CD4-positive, alpha-beta T cell (primary cell): ENCODE results near the gene MAGI1. TPM values are rescaled to one million over a fixed set of nuclear protein-coding genes. Genes with fewer than 3 reads are reported as not detected.

Experiments used
- ATAC-seq: fragments of 200-7000 bp; cut with Tn5 transposase; one replicate; pipeline ENCODE4 v1.10.0; 2022; ENCODE audit warnings: mild to moderate bottlenecking; ENCODE audit not compliant: poor library complexity
- CTCF ChIA-PET: fragments of 350-600 bp; sonication (Branson Sonifier 250); formaldehyde crosslinking; loops from one replicate; lab custom pipeline; 2021; ENCODE audit warnings: antibody characterized with exemption, inconsistent platforms; lab: Charles Lee
- POLR2A ChIA-PET: fragments of 350-600 bp; sonication (Branson Sonifier 250); formaldehyde crosslinking; loops from one replicate; lab custom pipeline; 2021; ENCODE audit warnings: antibody characterized with exemption, inconsistent platforms; lab: Charles Lee
- DNase-seq, 14 experiments: peaks; one replicate each; pipeline ENCODE4 v3.0.0-alpha.2; 2013 to 2020; ENCODE audit warnings: mixed read lengths in 2 of 14
- H3K27ac ChIP-seq, 2 donors: one replicate each; pipeline versions ENCODE4 v1.5.1 to v1.7.0; 2013; ENCODE audit warnings: low read length in 2 of 2, low read depth in 1 of 2, mild to moderate bottlenecking in 1 of 2
- H3K27me3 ChIP-seq, 2 experiments: 1 replicate in 1 of 2; 2 replicates in 1 of 2; pipeline versions ENCODE4 v1.6.1 to v1.7.0; 2013; ENCODE audit warnings: low read length in 2 of 2, control low read depth in 1 of 2, mild to moderate bottlenecking in 1 of 2, moderate library complexity in 1 of 2; ENCODE audit not compliant: insufficient read depth in 2 of 2, control insufficient read depth in 1 of 2
- H3K36me3 ChIP-seq: one replicate; pipeline ENCODE4 v1.6.1; 2013; ENCODE audit warnings: low read length, control low read depth; ENCODE audit not compliant: insufficient read depth
- H3K4me1 ChIP-seq: one replicate; pipeline ENCODE4 v1.6.1; 2013; ENCODE audit warnings: low read length, control low read depth; ENCODE audit not compliant: insufficient read depth
- H3K4me3 ChIP-seq: one replicate; pipeline ENCODE4 v1.5.1; 2013; ENCODE audit warnings: mild to moderate bottlenecking, low read length, moderate library complexity
- H3K9me3 ChIP-seq, 2 experiments: 1 replicate in 1 of 2; 2 replicates in 1 of 2; pipeline versions ENCODE4 v1.6.1 to v1.7.0; 2013; ENCODE audit warnings: low read length in 2 of 2, mild to moderate bottlenecking in 2 of 2, control low read depth in 1 of 2, moderate library complexity in 1 of 2; ENCODE audit not compliant: control insufficient read depth in 1 of 2, insufficient read depth in 1 of 2
- H3K27ac Mint-ChIP-seq: one replicate; pipeline ENCODE4 v1.8.0; 2020; ENCODE audit warnings: mixed read lengths
- H3K27me3 Mint-ChIP-seq: one replicate; pipeline ENCODE4 v1.8.0; 2021; ENCODE audit warnings: mixed read lengths
- H3K36me3 Mint-ChIP-seq: one replicate; pipeline ENCODE4 v1.8.0; 2021; ENCODE audit warnings: low read depth, mixed read lengths
- H3K4me1 Mint-ChIP-seq: one replicate; pipeline ENCODE4 v1.8.0; 2021; ENCODE audit warnings: low read depth, mixed read lengths
- H3K4me3 Mint-ChIP-seq: one replicate; pipeline ENCODE4 v1.8.0; 2020; ENCODE audit warnings: mild to moderate bottlenecking, mixed read lengths
- H3K9me3 Mint-ChIP-seq: one replicate; pipeline ENCODE4 v1.8.0; 2020; ENCODE audit warnings: mixed read lengths
- intact Hi-C, 2 experiments: fragments of 100-400 bp; cut with DNase I in 1 of 2; cut with micrococcal nuclease in 1 of 2; formaldehyde crosslinking; loops; one replicate each; pipeline versions ENCODE4 v1.15.1 to v1.9.0; 2023 to 2025; cut with DNase I, micrococcal nuclease
- total RNA-seq, 174 experiments: library from RNA in 2 of 174; stranded (reverse) in 2 of 174; gene quantifications; one replicate each; pipeline ENCODE4 v1.2.3 and lab custom pipeline; 2021 to 2026
- TF ChIP-seq, protein P1 (sequence below): fragments of 200-600 bp; IDR thresholded peaks from one replicate; pipeline ENCODE4 v1.8.0; 2022; ENCODE audit warnings: antibody characterized with exemption, mild to moderate bottlenecking

Gene MAGI1
- total RNA-seq, 2 experiments from 2014 or later = not detected

DNA sequence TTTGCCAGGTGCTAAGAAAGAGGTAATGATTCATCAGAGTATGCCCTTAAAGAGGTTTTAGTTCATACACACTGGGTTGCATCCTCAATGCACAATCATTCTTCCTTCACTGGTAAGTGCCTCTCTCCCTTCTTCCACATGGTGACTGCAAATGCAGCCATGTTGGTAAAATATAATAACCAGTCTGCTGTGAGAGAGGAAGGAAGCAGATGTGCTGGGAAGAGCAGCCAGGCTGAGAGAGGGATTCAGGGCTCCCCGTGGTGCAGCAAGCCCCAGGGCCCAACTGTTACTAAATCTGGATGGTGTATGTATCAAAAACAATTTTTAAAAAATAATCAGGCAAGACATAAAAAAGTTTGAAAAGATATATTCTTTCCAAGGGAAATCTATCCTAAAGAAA lies 498.1 kb downstream of the MAGI1 start:
- Histone ChIP-seq H3K9me3 (peaks cover 0 to 3% of the 10 kb centered on the region in 2 experiments), H3K4me1 (no peaks in the 10 kb centered on the region), H3K36me3 (no peaks in the 10 kb centered on the region), H3K27ac (no peak overlapping the region), H3K4me3 (no peak overlapping the region), H3K27me3 (no peaks in the 10 kb centered on the region)
- no peak for DNase-seq
- peaks cover 4% of the 10 kb centered on the region for H3K9me3 Mint-ChIP-seq
- CTCF ChIA-PET = no interaction called here
- POLR2A ChIA-PET = no interaction called here
- no peaks in the 10 kb centered on the region for H3K36me3 Mint-ChIP-seq
- no peaks in the 10 kb centered on the region for H3K27me3 Mint-ChIP-seq
- H3K4me1 Mint-ChIP-seq = no peaks in the 10 kb centered on the region
- TF ChIP-seq, protein P1, sequence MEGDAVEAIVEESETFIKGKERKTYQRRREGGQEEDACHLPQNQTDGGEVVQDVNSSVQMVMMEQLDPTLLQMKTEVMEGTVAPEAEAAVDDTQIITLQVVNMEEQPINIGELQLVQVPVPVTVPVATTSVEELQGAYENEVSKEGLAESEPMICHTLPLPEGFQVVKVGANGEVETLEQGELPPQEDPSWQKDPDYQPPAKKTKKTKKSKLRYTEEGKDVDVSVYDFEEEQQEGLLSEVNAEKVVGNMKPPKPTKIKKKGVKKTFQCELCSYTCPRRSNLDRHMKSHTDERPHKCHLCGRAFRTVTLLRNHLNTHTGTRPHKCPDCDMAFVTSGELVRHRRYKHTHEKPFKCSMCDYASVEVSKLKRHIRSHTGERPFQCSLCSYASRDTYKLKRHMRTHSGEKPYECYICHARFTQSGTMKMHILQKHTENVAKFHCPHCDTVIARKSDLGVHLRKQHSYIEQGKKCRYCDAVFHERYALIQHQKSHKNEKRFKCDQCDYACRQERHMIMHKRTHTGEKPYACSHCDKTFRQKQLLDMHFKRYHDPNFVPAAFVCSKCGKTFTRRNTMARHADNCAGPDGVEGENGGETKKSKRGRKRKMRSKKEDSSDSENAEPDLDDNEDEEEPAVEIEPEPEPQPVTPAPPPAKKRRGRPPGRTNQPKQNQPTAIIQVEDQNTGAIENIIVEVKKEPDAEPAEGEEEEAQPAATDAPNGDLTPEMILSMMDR = no peak
- H3K4me3 Mint-ChIP-seq = no peak overlapping the region
- intact Hi-C loops = no loop called here
- no peak for ATAC-seq
- H3K27ac Mint-ChIP-seq = no peak overlapping the region

DNA sequence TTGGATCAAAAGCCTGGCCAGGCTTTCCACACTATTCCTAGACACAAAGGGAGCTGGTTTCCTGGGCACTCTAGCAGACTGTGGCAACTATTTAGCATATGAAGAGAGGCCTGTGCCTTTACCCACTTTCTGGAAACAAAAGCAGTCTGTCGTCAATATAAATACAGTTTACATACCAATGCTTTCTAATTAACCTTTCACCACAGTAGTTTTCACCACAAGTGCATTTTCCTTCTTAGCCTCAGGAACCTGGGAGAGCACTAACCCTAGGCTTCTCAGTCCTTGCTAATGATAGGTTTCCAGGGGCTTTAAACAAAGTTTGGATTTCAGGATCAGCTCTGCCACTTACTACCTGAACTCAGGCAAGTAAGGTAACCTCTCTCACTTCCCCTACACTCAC lies 499.1 kb downstream of the MAGI1 start:
- ATAC-seq (no peak), DNase-seq (no peak)
- Mint-ChIP-seq H3K4me1 (no peaks in the 10 kb centered on the region), H3K27me3 (no peaks in the 10 kb centered on the region), H3K9me3 (peaks cover 4% of the 10 kb centered on the region), H3K4me3 (no peak overlapping the region), H3K36me3 (no peaks in the 10 kb centered on the region), H3K27ac (no peak overlapping the region)
- ChIA-PET POLR2A (no interaction called here), CTCF (no interaction called here)
- TF ChIP-seq, protein P1 = no peak
- Histone ChIP-seq H3K4me3 (no peak overlapping the region), H3K4me1 (no peaks in the 10 kb centered on the region), H3K9me3 (peaks cover 0 to 3% of the 10 kb centered on the region in 2 experiments), H3K27me3 (no peaks in the 10 kb centered on the region), H3K27ac (no peak overlapping the region), H3K36me3 (no peaks in the 10 kb centered on the region)
- intact Hi-C loops = no loop called here

DNA sequence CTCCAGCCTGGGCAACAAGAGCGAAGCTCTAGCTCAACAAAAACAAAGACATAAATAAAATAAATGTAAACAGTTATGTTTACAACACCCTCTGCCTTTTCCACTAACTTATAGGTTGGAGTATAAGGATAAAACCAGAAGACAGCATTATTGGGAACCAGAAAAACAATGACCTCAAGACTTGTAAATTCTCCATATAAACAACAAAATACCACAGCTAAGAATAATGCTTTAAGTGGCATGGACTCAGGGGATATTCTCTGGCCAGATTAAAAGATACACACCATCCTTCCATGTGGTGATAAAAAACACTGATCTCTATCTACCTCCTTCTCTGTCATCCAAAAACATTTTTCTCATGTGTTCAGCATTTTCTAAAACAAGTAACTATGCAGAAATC lies 500.6 kb downstream of the MAGI1 start:
- H3K4me3 Mint-ChIP-seq = no peak overlapping the region
- H3K36me3 ChIP-seq = no peaks in the 10 kb centered on the region

More for the DNA sequence above, 500.6 kb downstream of the MAGI1 start:
- Mint-ChIP-seq H3K9me3 (peaks cover 4% of the 10 kb centered on the region), H3K36me3 (no peaks in the 10 kb centered on the region), H3K4me1 (no peaks in the 10 kb centered on the region), H3K27me3 (no peaks in the 10 kb centered on the region), H3K27ac (no peak overlapping the region)
- ATAC-seq = no peak
- CTCF ChIA-PET = no interaction called here
- Histone ChIP-seq H3K4me3 (no peak overlapping the region), H3K9me3 (peaks cover 0 to 3% of the 10 kb centered on the region in 2 experiments), H3K27ac (no peak overlapping the region), H3K4me1 (no peaks in the 10 kb centered on the region), H3K27me3 (no peaks in the 10 kb centered on the region)
- POLR2A ChIA-PET = no interaction called here
- DNase-seq = no peak
- TF ChIP-seq, protein P1 = no peak
- intact Hi-C loops = no loop called here
